ENCODE data around the gene APBB1. TPM values are rescaled to one million over a fixed set of nuclear protein-coding genes. Genes with fewer than 3 reads are reported as not detected.
A peak's percentile ranks its signal among the peaks of the same experiment; 100 is the strongest.

APBB1 gene
- total and polyA plus RNA-seq, 4 donors, result 117 to 282 (median 213) TPM

- no peak for DNase-seq (ENCODE audit: low read depth in 4 of 6, low spot score in 6 of 6)
- no peak overlapping the region for H3K4me3 ChIP-seq (ENCODE audit: low read depth, low read length)
- no peak overlapping the region for H3K27ac ChIP-seq (ENCODE audit: low read depth, low read length)
- no peaks in the 10 kb centered on the region for H3K27me3 ChIP-seq (ENCODE audit: control insufficient read depth, insufficient read depth, low read length)
- H3K36me3 ChIP-seq (ENCODE audit: control insufficient read depth, insufficient read depth, low read length), result no peaks in the 10 kb centered on the region
- no peaks in the 10 kb centered on the region for H3K9me3 ChIP-seq (ENCODE audit: control insufficient read depth, insufficient read depth, low read length)
- H3K4me1 ChIP-seq (ENCODE audit: control insufficient read depth, insufficient read depth, low read length), result no peaks in the 10 kb centered on the region
Measured at GRCh38 chr11:6427516-6427915, 8.6 kb upstream of the APBB1 start.

- WGBS (ENCODE audit: insufficient coverage), result 100% methylated on average over 1 of the region's 3 CpGs
Measured at GRCh38 chr11:6420677-6421076, 1.8 kb upstream of the APBB1 start.

GRCh38 chr11:6418557-6419008 is 311 bp downstream of the APBB1 start:
- Histone ChIP-seq H3K4me1 (ENCODE audit: control insufficient read depth, insufficient read depth, low read length) (peaks cover 20% of the 10 kb centered on the region), H3K9me3 (ENCODE audit: control insufficient read depth, insufficient read depth, low read length) (no peaks in the 10 kb centered on the region), H3K27ac (ENCODE audit: low read depth, low read length) (peak overlapping the region; percentile 76), H3K4me3 (ENCODE audit: low read depth, low read length) (peak overlapping the region; percentile 67), H3K27me3 (ENCODE audit: control insufficient read depth, insufficient read depth, low read length) (no peaks in the 10 kb centered on the region), H3K36me3 (ENCODE audit: control insufficient read depth, insufficient read depth, low read length) (peaks cover 4% of the 10 kb centered on the region)
- no peak for DNase-seq (ENCODE audit: low read depth in 4 of 6, low spot score in 6 of 6)
- under 1% methylated on average over 32 of the region's 38 CpGs for WGBS (ENCODE audit: insufficient coverage)

More at GRCh38 chr11:6420677-6421076, 1.8 kb upstream of the APBB1 start:
- Histone ChIP-seq H3K9me3 (ENCODE audit: control insufficient read depth, insufficient read depth, low read length) (no peaks in the 10 kb centered on the region), H3K4me3 (ENCODE audit: low read depth, low read length) (no peak overlapping the region), H3K4me1 (ENCODE audit: control insufficient read depth, insufficient read depth, low read length) (peaks cover 10% of the 10 kb centered on the region), H3K27me3 (ENCODE audit: control insufficient read depth, insufficient read depth, low read length) (no peaks in the 10 kb centered on the region), H3K27ac (ENCODE audit: low read depth, low read length) (no peak overlapping the region), H3K36me3 (ENCODE audit: control insufficient read depth, insufficient read depth, low read length) (no peaks in the 10 kb centered on the region)
- DNase-seq (ENCODE audit: low read depth in 4 of 6, low spot score in 6 of 6), result no peak

GRCh38 chr11:6417907-6418556 is 862 bp downstream of the APBB1 start:
- Histone ChIP-seq H3K4me1 (ENCODE audit: control insufficient read depth, insufficient read depth, low read length) (peaks cover 26% of the 10 kb centered on the region), H3K9me3 (ENCODE audit: control insufficient read depth, insufficient read depth, low read length) (no peaks in the 10 kb centered on the region)

GRCh38 chr11:6415797-6416196 is 3.1 kb downstream of the APBB1 start:
- no peaks in the 10 kb centered on the region for H3K27me3 ChIP-seq (ENCODE audit: control insufficient read depth, insufficient read depth, low read length)
- peaks cover 46% of the 10 kb centered on the region for H3K4me1 ChIP-seq (ENCODE audit: control insufficient read depth, insufficient read depth, low read length)
- no peaks in the 10 kb centered on the region for H3K9me3 ChIP-seq (ENCODE audit: control insufficient read depth, insufficient read depth, low read length)
- 88% methylated on average over 6 of the region's 6 CpGs for WGBS (ENCODE audit: insufficient coverage)
- peaks cover 24% of the 10 kb centered on the region for H3K36me3 ChIP-seq (ENCODE audit: control insufficient read depth, insufficient read depth, low read length)
- no peak for DNase-seq (ENCODE audit: low read depth in 4 of 6, low spot score in 6 of 6)
- H3K27ac ChIP-seq (ENCODE audit: low read depth, low read length), result no peak overlapping the region
- no peak overlapping the region for H3K4me3 ChIP-seq (ENCODE audit: low read depth, low read length)

More at GRCh38 chr11:6417907-6418556, 862 bp downstream of the APBB1 start:
- peak overlapping the region; percentile 76 for H3K27ac ChIP-seq (ENCODE audit: low read depth, low read length)
- H3K36me3 ChIP-seq (ENCODE audit: control insufficient read depth, insufficient read depth, low read length), result peaks cover 10% of the 10 kb centered on the region
- WGBS (ENCODE audit: insufficient coverage), result 23% methylated on average over 6 of the region's 7 CpGs
- peak in 3 of 6 donors; percentile 20 to 53 (median 29) for DNase-seq (ENCODE audit: low read depth in 4 of 6, low spot score in 6 of 6)
- no peaks in the 10 kb centered on the region for H3K27me3 ChIP-seq (ENCODE audit: control insufficient read depth, insufficient read depth, low read length)
- H3K4me3 ChIP-seq (ENCODE audit: low read depth, low read length), result peak overlapping the region; percentile 67

- Histone ChIP-seq H3K9me3 (ENCODE audit: control insufficient read depth, insufficient read depth, low read length) (no peaks in the 10 kb centered on the region), H3K36me3 (ENCODE audit: control insufficient read depth, insufficient read depth, low read length) (peaks cover 32% of the 10 kb centered on the region), H3K4me3 (ENCODE audit: low read depth, low read length) (no peak overlapping the region), H3K27me3 (ENCODE audit: control insufficient read depth, insufficient read depth, low read length) (no peaks in the 10 kb centered on the region), H3K27ac (ENCODE audit: low read depth, low read length) (no peak overlapping the region), H3K4me1 (ENCODE audit: control insufficient read depth, insufficient read depth, low read length) (peaks cover 46% of the 10 kb centered on the region)
- 88% methylated on average over 2 of the region's 3 CpGs for WGBS (ENCODE audit: insufficient coverage)
- no peak for DNase-seq (ENCODE audit: low read depth in 4 of 6, low spot score in 6 of 6)
Measured at GRCh38 chr11:6414874-6415328, 4.0 kb downstream of the APBB1 start.

- Histone ChIP-seq H3K4me1 (ENCODE audit: control insufficient read depth, insufficient read depth, low read length) (peaks cover 44% of the 10 kb centered on the region), H3K4me3 (ENCODE audit: low read depth, low read length) (no peak overlapping the region), H3K36me3 (ENCODE audit: control insufficient read depth, insufficient read depth, low read length) (peaks cover 37% of the 10 kb centered on the region), H3K27ac (ENCODE audit: low read depth, low read length) (no peak overlapping the region), H3K9me3 (ENCODE audit: control insufficient read depth, insufficient read depth, low read length) (no peaks in the 10 kb centered on the region), H3K27me3 (ENCODE audit: control insufficient read depth, insufficient read depth, low read length) (no peaks in the 10 kb centered on the region)
- DNase-seq (ENCODE audit: low read depth in 4 of 6, low spot score in 6 of 6), result no peak
- 90% methylated on average over 12 of the region's 12 CpGs for WGBS (ENCODE audit: insufficient coverage)
Measured at GRCh38 chr11:6413791-6414201, 5.1 kb downstream of the APBB1 start.

- H3K9me3 ChIP-seq (ENCODE audit: control insufficient read depth, insufficient read depth, low read length), result no peaks in the 10 kb centered on the region
- DNase-seq (ENCODE audit: low read depth in 4 of 6, low spot score in 6 of 6), result peak in 1 of 6 donors; percentile 28
- WGBS (ENCODE audit: insufficient coverage), result 46% methylated on average over 10 of the region's 10 CpGs
Measured at GRCh38 chr11:6411594-6412031, 7.3 kb downstream of the APBB1 start.

GRCh38 chr11:6410695-6411430 is 8.0 kb downstream of the APBB1 start:
- Histone ChIP-seq H3K27ac (ENCODE audit: low read depth, low read length) (no peak overlapping the region), H3K36me3 (ENCODE audit: control insufficient read depth, insufficient read depth, low read length) (peaks cover 37% of the 10 kb centered on the region), H3K9me3 (ENCODE audit: control insufficient read depth, insufficient read depth, low read length) (no peaks in the 10 kb centered on the region), H3K27me3 (ENCODE audit: control insufficient read depth, insufficient read depth, low read length) (no peaks in the 10 kb centered on the region), H3K4me1 (ENCODE audit: control insufficient read depth, insufficient read depth, low read length) (peaks cover 42% of the 10 kb centered on the region), H3K4me3 (ENCODE audit: low read depth, low read length) (no peak overlapping the region)
- DNase-seq (ENCODE audit: low read depth in 4 of 6, low spot score in 6 of 6), result no peak
- 93% methylated on average over 23 of the region's 23 CpGs for WGBS (ENCODE audit: insufficient coverage)

More at GRCh38 chr11:6411594-6412031, 7.3 kb downstream of the APBB1 start:
- no peaks in the 10 kb centered on the region for H3K27me3 ChIP-seq (ENCODE audit: control insufficient read depth, insufficient read depth, low read length)
- peaks cover 41% of the 10 kb centered on the region for H3K4me1 ChIP-seq (ENCODE audit: control insufficient read depth, insufficient read depth, low read length)
- no peak overlapping the region for H3K4me3 ChIP-seq (ENCODE audit: low read depth, low read length)
- peaks cover 37% of the 10 kb centered on the region for H3K36me3 ChIP-seq (ENCODE audit: control insufficient read depth, insufficient read depth, low read length)
- H3K27ac ChIP-seq (ENCODE audit: low read depth, low read length), result no peak overlapping the region
